ENCODE results near the gene BIRC3. TPM values are rescaled to one million over a fixed set of nuclear protein-coding genes. Genes with fewer than 3 reads are reported as not detected.

Gene BIRC3
- total and polyA plus RNA-seq, 2 of the 4 experiments (the other 2 are of a cell fraction): 2.2 to 5.0 TPM

DNA sequence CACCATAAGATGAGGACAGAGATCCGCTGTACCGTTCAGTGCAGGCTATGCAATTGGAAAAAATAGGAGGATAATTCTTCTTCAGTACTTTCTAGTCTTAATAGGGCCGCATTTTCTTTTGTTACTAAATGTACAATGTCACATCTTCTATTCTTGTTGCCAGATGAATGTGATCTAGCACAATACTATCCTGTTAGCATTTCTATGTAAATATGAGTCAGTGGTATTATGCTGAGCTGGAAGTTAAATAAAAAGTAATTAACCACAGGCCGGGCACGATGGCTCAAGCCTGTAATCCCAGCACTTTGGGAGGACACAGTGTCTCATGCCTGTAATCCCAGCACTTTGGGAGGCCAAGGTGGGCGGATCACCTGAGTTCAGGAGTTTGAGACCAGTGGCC is 24.4 kb upstream of the BIRC3 start:
- Histone ChIP-seq H4K8ac (ENCODE audit: low read depth in 2 of 2, low read length in 2 of 2) (no peak overlapping the region), H2BK5ac (ENCODE audit: low read depth, low read length, poor library complexity, severe bottlenecking) (no peak overlapping the region), H3K36me3 (ENCODE audit: control insufficient read depth, insufficient read depth, low read length) (no peaks in the 10 kb centered on the region), H3K9me3 (ENCODE audit: control insufficient read depth, insufficient read depth, low read length) (no peaks in the 10 kb centered on the region), H4K5ac (ENCODE audit: low read depth, low read length) (no peak overlapping the region), H3K18ac (ENCODE audit: low read depth, low read length) (no peak overlapping the region), H2BK120ac (ENCODE audit: low read depth, low read length) (no peak overlapping the region), H3K9me1 (ENCODE audit: insufficient read depth, low read length) (no peaks in the 10 kb centered on the region), H3K4ac (ENCODE audit: low read depth, low read length) (no peak overlapping the region), H3K4me3 (ENCODE audit: insufficient read depth, low read depth, low read length) (no peak overlapping the region), H3K56ac (ENCODE audit: extremely low read depth, insufficient read depth, low read length) (no peak overlapping the region), H3K9ac (ENCODE audit: low read depth, low read length) (no peak overlapping the region), H2AFZ (replicated peaks; ENCODE audit: low read length, poor library complexity) (no peak overlapping the region), H3K23ac (ENCODE audit: low read depth, low read length) (no peak overlapping the region), H2AK5ac (ENCODE audit: low read depth, low read length) (no peak overlapping the region), H3K27me3 (ENCODE audit: control insufficient read depth, insufficient read depth, low read length) (no peaks in the 10 kb centered on the region), H4K20me1 (ENCODE audit: insufficient read depth, low read length) (no peaks in the 10 kb centered on the region), H2BK15ac (ENCODE audit: low read depth, low read length) (no peak overlapping the region), H3K4me2 (ENCODE audit: low read depth, low read length) (no peak overlapping the region), H3K79me1 (ENCODE audit: low read depth in 1 of 2, low read length in 2 of 2) (no peaks in the 10 kb centered on the region), H2BK20ac (ENCODE audit: low read depth, low read length) (no peak overlapping the region), H3K4me1 (ENCODE audit: control insufficient read depth, insufficient read depth, low read length) (peaks cover 5% of the 10 kb centered on the region), H2AK9ac (replicated peaks; ENCODE audit: low read depth, low read length, poor library complexity) (no peak overlapping the region), H4K91ac (ENCODE audit: insufficient read depth, low read depth, low read length) (no peak overlapping the region), H3K27ac (ENCODE audit: insufficient read depth, low read length) (no peak overlapping the region), H3K14ac (replicated peaks; ENCODE audit: low read depth, low read length) (no peak overlapping the region)
- intact Hi-C loops (cut with micrococcal nuclease) (no loop called here), in situ Hi-C loops (cut with MboI; ENCODE audit: low sequenced_read_pairs) (loop anchor here (25.0 kb wide), 1 partner anchor 94 kb away; no protein-coding TSS in a partner anchor), dilution Hi-C loops (cut with HindIII; ENCODE audit: low sequenced_read_pairs, unreplicated experiment) (no loop called here)
- no TSS peak for BruUV-seq (replicated peaks)
- no peak for ATAC-seq (ENCODE audit: low read depth)
- CTCF ChIA-PET: interaction anchor here (0.7 to 1.4 kb wide), 5 partner anchors 17 to 518 kb away, joined by 3 to 5 read pairs (median 4); no protein-coding TSS in a partner anchor
- 100% methylated on average over 2 of the region's 6 CpGs; no CpG with 5 or more reads in 1 of the 2 experiments for WGBS, 2 experiments (ENCODE audit: extremely low coverage in 2 of 2, insufficient read length in 1 of 2)
- no peak for TF ChIP-seq RAD21 (IDR thresholded peaks at IDR 0.05; ENCODE audit: low read length)
- TF ChIP-seq MAZ (IDR thresholded peaks at IDR 0.05; ENCODE audit: borderline replicate concordance, low read depth, low read length): no peak
- no peak for TF ChIP-seq NFE2L2 (IDR thresholded peaks at IDR 0.05; ENCODE audit: low read depth, low read length)
- no peak for TF ChIP-seq POLR2A (IDR thresholded peaks at IDR 0.05; ENCODE audit: low read depth, low read length)
- POLR2A ChIA-PET (ENCODE audit: unreplicated experiment): no interaction called here
- DNase-seq: no peak

All from IMR-90 (cell line).